HG03039 (cell line): ENCODE results near the gene ABO.
"Not testable (repeated sequence)": the region's sequence is repeated elsewhere in the genome, so short reads cannot be mapped to it uniquely, and the experiment has no call there.

Experiments
- ATAC-seq: cut with Tn5 transposase; IDR thresholded peaks from one replicate; pipeline ENCODE4 v1.9.1; 2021; ENCODE audit warnings: mild to moderate bottlenecking, moderate library complexity; ENCODE audit not compliant: unreplicated experiment

ABO gene

GRCh38 chr9:133227242-133227860, 47.6 kb downstream of the ABO start:
- no peak for ATAC-seq

- ATAC-seq, result no peak
Observed at GRCh38 chr9:133226219-133227171, 48.5 kb downstream of the ABO start.

GRCh38 chr9:133225171-133226011, 49.6 kb downstream of the ABO start:
- no peak for ATAC-seq

- ATAC-seq, result no peak
Observed at GRCh38 chr9:133224762-133225161, 50.2 kb downstream of the ABO start.

GRCh38 chr9:133223159-133223756, 51.7 kb downstream of the ABO start:
- not testable (repeated sequence) for ATAC-seq

- not testable (repeated sequence) for ATAC-seq
Observed at GRCh38 chr9:133221994-133222393, 53.0 kb downstream of the ABO start.

- ATAC-seq, result no peak
Observed at GRCh38 chr9:133221177-133221809, 53.7 kb downstream of the ABO start.

GRCh38 chr9:133218049-133218975, 56.7 kb downstream of the ABO start:
- not testable (repeated sequence) for ATAC-seq

GRCh38 chr9:133217333-133217988, 57.5 kb downstream of the ABO start:
- not testable (repeated sequence) for ATAC-seq

- ATAC-seq, result not testable (repeated sequence)
Observed at GRCh38 chr9:133214276-133214675, 60.7 kb downstream of the ABO start.

- no peak for ATAC-seq
Observed at GRCh38 chr9:133210609-133211008, 64.4 kb downstream of the ABO start.

GRCh38 chr9:133210202-133210532, 64.8 kb downstream of the ABO start:
- no peak for ATAC-seq

GRCh38 chr9:133209327-133210201, 65.4 kb downstream of the ABO start:
- not testable (repeated sequence) for ATAC-seq

GRCh38 chr9:133208880-133209300, 66.1 kb downstream of the ABO start, which contains the start of gene OBP2B:
OBP2B (minus strand) TSS chr9:133209250; CDS start chr9:133209199, 51 bp downstream.
- not testable (repeated sequence) for ATAC-seq

- ATAC-seq, result not testable (repeated sequence)
Observed at GRCh38 chr9:133208171-133208879, 66.7 kb downstream of the ABO start.

- no peak for ATAC-seq
Observed at GRCh38 chr9:133207540-133208170, 67.3 kb downstream of the ABO start.
